ES-I3 (cell line): Measurements from ENCODE around the gene CDH12.
"Not testable (repeated sequence)": the region's sequence is repeated elsewhere in the genome, so short reads cannot be mapped to it uniquely, and the experiment has no call there.

Source experiments
- H3K36me3 ChIP-seq: 2 replicates; pipeline ENCODE4 v1.6.1; 2013; ENCODE audit warnings: mild to moderate bottlenecking, low read length, control low read depth, moderate library complexity; ENCODE audit not compliant: insufficient read depth
- H3K4me1 ChIP-seq: 2 replicates; pipeline ENCODE4 v1.6.1; 2013; ENCODE audit warnings: mild to moderate bottlenecking, control low read depth, low read length; ENCODE audit not compliant: insufficient read depth
- H3K9ac ChIP-seq: 2 replicates; pipeline ENCODE4 v1.6.1; 2013; ENCODE audit warnings: low read depth, mild to moderate bottlenecking, low read length, moderate library complexity
- H3K9me3 ChIP-seq: 2 replicates; pipeline ENCODE4 v1.6.1; 2013; ENCODE audit warnings: mild to moderate bottlenecking, low read length, moderate library complexity; ENCODE audit not compliant: control insufficient read depth, insufficient read depth

The CDH12 gene

GRCh38 chr5:22258139-22258538 is 595.0 kb downstream of the CDH12 start:
- Histone ChIP-seq H3K9ac (no peak overlapping the region), H3K36me3 (no peaks in the 10 kb centered on the region), H3K9me3 (no peaks in the 10 kb centered on the region), H3K4me1 (no peaks in the 10 kb centered on the region)

GRCh38 chr5:22250528-22250927 is 602.6 kb downstream of the CDH12 start:
- Histone ChIP-seq H3K9ac (no peak overlapping the region), H3K4me1 (no peaks in the 10 kb centered on the region), H3K36me3 (no peaks in the 10 kb centered on the region), H3K9me3 (no peaks in the 10 kb centered on the region)

- no peaks in the 10 kb centered on the region for H3K9me3 ChIP-seq
- no peaks in the 10 kb centered on the region for H3K36me3 ChIP-seq
- H3K4me1 ChIP-seq: no peaks in the 10 kb centered on the region
- H3K9ac ChIP-seq: no peak overlapping the region
Measured at GRCh38 chr5:22249209-22249729, 603.9 kb downstream of the CDH12 start.

DNA sequence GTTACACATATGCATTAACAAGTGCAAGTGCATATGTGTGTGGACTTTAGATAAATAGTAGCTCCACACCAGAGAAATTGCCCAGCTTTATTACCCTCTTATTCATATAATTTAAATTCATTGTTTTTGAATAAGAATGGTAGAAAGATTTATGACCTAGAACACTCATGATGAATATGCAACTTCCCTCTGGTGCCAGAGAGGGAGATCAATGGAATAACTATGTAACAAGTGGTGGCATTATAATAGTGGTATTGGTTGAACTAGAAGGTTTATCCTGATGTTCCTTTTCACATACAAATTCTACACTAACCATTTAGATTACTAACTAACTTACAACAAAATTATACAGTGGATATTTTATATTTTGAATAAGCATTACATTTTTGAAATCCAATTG is 607.4 kb downstream of the CDH12 start:
- no peaks in the 10 kb centered on the region for H3K4me1 ChIP-seq
- H3K9me3 ChIP-seq: no peaks in the 10 kb centered on the region
- no peak overlapping the region for H3K9ac ChIP-seq
- no peaks in the 10 kb centered on the region for H3K36me3 ChIP-seq

DNA sequence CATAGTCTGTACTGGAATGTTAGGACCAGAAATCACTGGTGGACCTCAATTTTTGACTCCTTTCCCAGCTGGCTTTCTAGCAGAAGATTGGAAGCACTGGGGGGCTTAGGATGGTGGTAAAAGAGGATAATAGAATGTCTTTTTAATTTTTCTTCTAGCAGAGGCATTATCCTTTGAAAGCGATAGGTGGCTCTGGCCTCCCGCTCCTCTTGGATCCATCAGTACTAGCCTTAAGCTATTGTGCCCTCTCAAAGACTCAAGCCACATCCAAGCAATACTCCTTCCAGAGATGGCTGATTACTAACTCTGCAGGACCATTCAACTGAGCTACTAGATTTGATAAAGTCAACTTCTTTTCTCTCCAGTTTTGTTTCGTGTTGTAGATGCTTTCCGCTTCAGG is 610.6 kb downstream of the CDH12 start:
- Histone ChIP-seq H3K9ac (no peak overlapping the region), H3K36me3 (no peaks in the 10 kb centered on the region), H3K4me1 (no peaks in the 10 kb centered on the region), H3K9me3 (no peaks in the 10 kb centered on the region)

GRCh38 chr5:22238047-22238446 is 615.1 kb downstream of the CDH12 start:
- no peaks in the 10 kb centered on the region for H3K36me3 ChIP-seq
- no peaks in the 10 kb centered on the region for H3K4me1 ChIP-seq
- no peak overlapping the region for H3K9ac ChIP-seq
- no peaks in the 10 kb centered on the region for H3K9me3 ChIP-seq

DNA sequence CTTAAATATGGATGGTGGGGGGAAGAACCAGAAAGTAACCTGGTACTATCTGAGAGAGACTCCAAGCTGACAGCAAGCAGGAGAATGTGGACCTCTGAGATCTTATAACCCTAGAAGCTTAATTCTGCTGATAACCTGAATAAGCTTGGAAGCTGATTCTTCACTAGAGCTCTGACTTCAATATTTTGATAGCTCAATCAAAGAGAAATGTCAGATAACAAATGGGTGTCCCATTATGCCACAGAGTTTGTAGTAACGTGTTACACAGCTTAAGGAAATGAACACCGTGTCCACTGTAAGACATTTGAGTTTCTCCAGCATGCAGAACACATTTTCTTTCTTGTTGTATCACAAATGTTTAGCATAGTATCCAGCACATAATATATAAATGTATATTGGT is 626.7 kb downstream of the CDH12 start:
- H3K4me1 ChIP-seq: no peaks in the 10 kb centered on the region; the same call in 1 of the 2 replicates
- H3K36me3 ChIP-seq: no peaks in the 10 kb centered on the region
- H3K9ac ChIP-seq: no peak overlapping the region
- H3K9me3 ChIP-seq: no peaks in the 10 kb centered on the region

DNA sequence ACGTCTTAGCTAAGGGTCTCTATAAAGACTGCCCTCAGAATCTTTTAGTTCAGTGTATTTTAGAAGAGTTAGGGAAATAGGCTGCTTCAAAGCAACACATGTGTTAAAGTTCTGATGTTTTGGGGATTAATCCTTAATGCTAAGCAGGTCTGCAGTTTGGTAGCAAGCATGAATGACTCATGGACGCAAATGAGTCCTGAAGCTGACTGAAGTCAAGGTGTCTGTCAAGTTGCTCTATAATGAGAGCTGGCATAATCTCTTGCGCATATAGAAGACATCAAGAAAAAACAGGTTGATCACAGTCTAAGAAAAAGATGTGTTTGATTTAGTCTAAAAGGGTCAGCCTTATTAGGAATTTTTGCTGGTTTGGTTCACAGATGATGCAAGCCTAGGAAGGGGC is 630.1 kb downstream of the CDH12 start:
- Histone ChIP-seq H3K9ac (no peak overlapping the region), H3K4me1 (no peaks in the 10 kb centered on the region; the same call in 1 of the 2 replicates), H3K9me3 (no peaks in the 10 kb centered on the region), H3K36me3 (no peaks in the 10 kb centered on the region)

DNA sequence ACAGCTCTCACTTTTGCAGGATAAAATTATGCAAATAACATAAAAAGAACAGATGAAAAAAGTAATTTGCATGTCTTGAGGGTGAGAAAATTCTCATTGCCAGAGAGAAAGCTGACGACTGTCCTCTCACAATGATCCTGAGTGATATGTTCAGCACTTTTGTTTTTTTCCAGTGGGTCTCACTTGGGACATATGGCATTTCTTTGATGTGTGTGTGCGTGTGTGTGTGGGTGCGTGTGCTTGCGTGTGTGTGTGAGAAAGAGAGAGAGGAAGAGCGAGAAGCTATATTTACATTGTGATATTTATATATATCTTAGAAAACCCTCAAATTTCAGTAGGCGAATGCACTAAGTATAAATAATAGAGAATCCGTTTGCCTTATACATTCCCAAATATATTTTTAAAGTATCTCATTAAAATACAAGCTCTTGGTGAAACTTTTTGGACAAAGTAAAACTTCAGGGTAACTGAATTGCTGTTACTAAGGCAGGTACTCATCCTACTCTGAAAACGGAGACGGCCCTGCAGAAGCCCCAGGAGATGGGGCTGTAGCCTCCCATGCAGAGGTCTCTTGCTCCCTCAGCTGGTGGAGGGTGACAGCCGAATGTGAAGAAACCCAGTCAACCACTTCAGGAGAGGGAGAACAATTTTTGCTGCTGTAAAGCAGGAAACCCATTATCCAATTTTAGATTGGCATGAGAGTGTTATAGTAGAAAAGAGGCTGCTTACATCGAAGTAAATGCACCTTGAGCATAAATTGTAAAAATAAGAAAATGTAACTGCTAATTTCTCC is 639.2 kb downstream of the CDH12 start:
- H3K36me3 ChIP-seq, H3K4me1 ChIP-seq, H3K9me3 ChIP-seq, H3K9ac ChIP-seq: not testable (repeated sequence)

DNA sequence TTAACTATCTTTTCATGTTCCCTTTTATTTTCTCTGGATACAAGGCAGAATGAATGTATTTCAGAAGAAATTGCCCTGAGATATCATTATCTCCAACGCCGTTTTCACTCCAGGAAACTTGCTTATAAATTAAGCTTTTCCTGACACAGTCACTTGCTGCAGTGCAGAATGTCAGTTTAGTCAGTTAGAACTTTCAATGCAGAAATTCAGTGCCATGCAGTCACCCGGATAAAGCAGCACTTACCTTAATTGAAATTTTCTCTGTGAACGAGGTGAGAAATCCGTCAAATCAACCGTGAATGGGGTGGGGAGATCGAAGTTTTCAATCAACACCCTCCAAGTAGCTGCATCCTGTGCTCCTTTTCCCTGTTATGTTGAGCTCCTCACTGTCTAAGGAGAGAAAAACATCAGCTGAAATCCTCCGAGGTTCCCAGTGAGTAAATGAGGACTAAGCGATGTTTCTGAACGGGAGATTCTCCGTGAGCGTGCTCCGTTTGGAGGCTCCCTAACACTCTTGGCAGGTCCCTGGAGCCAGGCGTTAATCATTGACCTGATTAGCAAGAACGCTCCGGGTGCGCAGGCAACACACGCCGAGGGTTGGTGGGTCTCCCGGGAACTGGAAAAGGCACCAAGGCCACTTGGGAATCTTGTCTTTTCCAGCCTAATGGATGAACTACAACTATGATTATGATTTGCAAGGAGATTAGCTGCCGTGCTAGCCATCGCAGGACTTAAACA is 640.7 kb downstream of the CDH12 start:
- not testable (repeated sequence) for H3K36me3 ChIP-seq, H3K9me3 ChIP-seq, H3K9ac ChIP-seq, H3K4me1 ChIP-seq

- not testable (repeated sequence) for H3K9me3 ChIP-seq, H3K9ac ChIP-seq, H3K36me3 ChIP-seq, H3K4me1 ChIP-seq
Measured at GRCh38 chr5:22208463-22208862, 644.7 kb downstream of the CDH12 start.

DNA sequence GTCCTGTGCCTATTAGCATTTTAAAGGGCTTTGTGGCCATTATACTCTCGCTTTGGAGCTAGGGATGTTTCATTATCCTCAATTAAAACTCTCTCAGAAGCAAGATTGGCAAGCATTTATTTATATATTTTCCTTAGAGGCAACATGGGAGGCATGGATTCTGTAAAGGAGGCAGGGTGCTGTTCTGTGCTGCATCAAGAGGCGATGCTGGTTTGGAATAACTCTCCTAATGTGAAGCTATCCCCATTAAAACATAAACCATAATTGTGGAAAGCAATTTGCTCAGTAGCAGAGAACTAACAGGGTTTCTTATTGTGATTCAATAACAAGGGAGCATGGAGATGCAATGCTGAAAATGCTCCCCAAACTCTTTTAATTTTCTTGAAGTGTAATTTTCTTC is 664.5 kb downstream of the CDH12 start:
- H3K9me3 ChIP-seq, H3K9ac ChIP-seq, H3K36me3 ChIP-seq, H3K4me1 ChIP-seq: not testable (repeated sequence)

- not testable (repeated sequence) for H3K9ac ChIP-seq, H3K36me3 ChIP-seq, H3K4me1 ChIP-seq, H3K9me3 ChIP-seq
Measured at GRCh38 chr5:22187632-22188228, 665.4 kb downstream of the CDH12 start.

GRCh38 chr5:22169226-22169625 is 683.9 kb downstream of the CDH12 start:
- H3K4me1 ChIP-seq, H3K9ac ChIP-seq, H3K36me3 ChIP-seq, H3K9me3 ChIP-seq: not testable (repeated sequence)

GRCh38 chr5:22168704-22169103 is 684.4 kb downstream of the CDH12 start:
- H3K4me1 ChIP-seq, H3K9ac ChIP-seq, H3K9me3 ChIP-seq, H3K36me3 ChIP-seq: not testable (repeated sequence)
